B cell (primary cell): ENCODE results near the gene SOHLH1. TPM values are rescaled to one million over a fixed set of nuclear protein-coding genes. Genes with fewer than 3 reads are reported as not detected.

ENCODE experiments used
- ATAC-seq: fragments of 200-7000 bp; cut with Tn5 transposase; one replicate; pipeline ENCODE4 v1.10.0; 2021; ENCODE audit warnings: low read depth, mild to moderate bottlenecking, moderate number of reproducible peaks, moderate library complexity
- CTCF ChIA-PET: fragments of 350-600 bp; sonication (Branson Sonifier 250); formaldehyde crosslinking; loops from one replicate; lab custom pipeline; 2021; ENCODE audit warnings: antibody characterized with exemption, inconsistent platforms; lab: Charles Lee
- POLR2A ChIA-PET: fragments of 350-600 bp; sonication (Branson Sonifier 250); formaldehyde crosslinking; loops from one replicate; lab custom pipeline; 2021; ENCODE audit warnings: antibody characterized with exemption; lab: Charles Lee
- DNase-seq: peaks from one replicate; pipeline ENCODE4 v3.0.0; 2013
- H2AFZ ChIP-seq: 2 replicates; pipeline ENCODE4 v1.6.1; 2012; ENCODE audit warnings: mild to moderate bottlenecking, low read depth, low read length; ENCODE audit not compliant: insufficient read depth, poor library complexity, severe bottlenecking
- H3K27ac ChIP-seq, 2 donors: 1 replicate in 1 of 2; 2 replicates in 1 of 2; pipeline ENCODE4 v1.5.1; 2012 to 2013; ENCODE audit warnings: low read length in 2 of 2, mild to moderate bottlenecking in 2 of 2, moderate library complexity in 1 of 2
- H3K27me3 ChIP-seq, 4 experiments: fragments of 200-600 bp in 1 of 4; sonication (generic) in 1 of 4; replicated peaks in 1 of 4; 1 replicate in 2 of 4; 2 replicates in 2 of 4; pipeline versions ENCODE4 v1.6.1 to v1.7.0; 2013 to 2016; ENCODE audit warnings: low read length in 3 of 4, mild to moderate bottlenecking in 2 of 4, mixed read lengths in 1 of 4, moderate library complexity in 1 of 4; ENCODE audit not compliant: insufficient read depth in 4 of 4, control insufficient read depth in 3 of 4; ENCODE audit errors: control extremely low read depth in 1 of 4
- H3K36me3 ChIP-seq, 2 experiments: replicated peaks in 1 of 2; 1 replicate in 1 of 2; 2 replicates in 1 of 2; pipeline versions ENCODE4 v1.6.1 to v1.7.1; 2013; ENCODE audit warnings: low read length in 1 of 2; ENCODE audit not compliant: insufficient read depth in 2 of 2, control insufficient read depth in 1 of 2; ENCODE audit errors: control extremely low read depth in 1 of 2, extremely low read depth in 1 of 2
- H3K4me1 ChIP-seq, 2 donors: fragments of 200-600 bp in 1 of 2; sonication (generic) in 1 of 2; 1 replicate in 1 of 2; 2 replicates in 1 of 2; pipeline versions ENCODE4 v1.5.1 to v1.6.1; 2013 to 2017; ENCODE audit warnings: low read length in 2 of 2; ENCODE audit not compliant: control insufficient read depth in 2 of 2, insufficient read depth in 2 of 2
- H3K4me2 ChIP-seq: replicated peaks from 2 replicates; pipeline ENCODE3; 2012; ENCODE audit warnings: mild to moderate bottlenecking, low read depth, low read length; ENCODE audit not compliant: poor library complexity, severe bottlenecking
- H3K4me3 ChIP-seq, 5 experiments: fragments of 200-600 bp in 1 of 5; sonication (generic) in 1 of 5; 1 replicate in 3 of 5; 2 replicates in 2 of 5; pipeline versions ENCODE4 v1.5.1 to v1.7.0; 2011 to 2016; ENCODE audit warnings: low read length in 4 of 5, mild to moderate bottlenecking in 4 of 5, low read depth in 2 of 5, control low read depth in 1 of 5, moderate library complexity in 1 of 5; ENCODE audit not compliant: insufficient read depth in 1 of 5; ENCODE audit errors: control extremely low read depth in 1 of 5, extremely low read depth in 1 of 5
- H3K79me2 ChIP-seq: fragments of 200-600 bp; sonication (generic); one replicate; pipeline ENCODE4 v1.6.0; 2016; ENCODE audit warnings: low read length; ENCODE audit not compliant: control insufficient read depth, insufficient read depth
- H3K9ac ChIP-seq: fragments of 200-600 bp; sonication (generic); 2 replicates; pipeline ENCODE4 v1.6.1; 2017; ENCODE audit warnings: mild to moderate bottlenecking, low read length, moderate library complexity
- H3K9me3 ChIP-seq, 3 donors: one replicate each; pipeline versions ENCODE4 v1.6.1 to v1.7.1; 2013; ENCODE audit warnings: low read length in 2 of 3; ENCODE audit not compliant: control insufficient read depth in 2 of 3, insufficient read depth in 1 of 3; ENCODE audit errors: control extremely low read depth in 1 of 3
- H4K20me1 ChIP-seq: 2 replicates; pipeline ENCODE4 v1.6.0; 2012; ENCODE audit warnings: mild to moderate bottlenecking, low read length; ENCODE audit not compliant: insufficient read depth, control insufficient read depth, poor library complexity, severe bottlenecking
- H3K27ac Mint-ChIP-seq: one replicate; pipeline ENCODE4 v1.8.0; 2021; ENCODE audit warnings: mixed read lengths
- H3K27me3 Mint-ChIP-seq: one replicate; pipeline ENCODE4 v1.8.0; 2021; ENCODE audit warnings: mixed read lengths
- H3K4me1 Mint-ChIP-seq: one replicate; pipeline ENCODE4 v1.8.0; 2021; ENCODE audit warnings: mixed read lengths
- H3K4me3 Mint-ChIP-seq: one replicate; pipeline ENCODE4 v1.8.0; 2021; ENCODE audit warnings: mixed read lengths
- H3K9me3 Mint-ChIP-seq: one replicate; pipeline ENCODE4 v1.8.0; 2022; ENCODE audit warnings: mixed read lengths; ENCODE audit not compliant: insufficient read depth
- EZH2 ChIP-seq: IDR thresholded peaks from 2 replicates; pipeline ENCODE4 v1.6.1; 2012; ENCODE audit warnings: borderline replicate concordance, low read depth, mild to moderate bottlenecking, moderate library complexity, low read length; ENCODE audit not compliant: insufficient read depth, poor library complexity, severe bottlenecking
- WGBS: methylation state at CpG from one replicate; pipeline ENCODE4 v1.1.5; 2013; ENCODE audit warnings: missing lambda C conversion rate; ENCODE audit not compliant: insufficient coverage; 5-methylcytosine and 5-hydroxymethylcytosine counted together
- intact Hi-C: fragments of 100-400 bp; cut with micrococcal nuclease; formaldehyde crosslinking; loops from one replicate; pipeline ENCODE4 v1.10.0; 2022
- polyA plus RNA-seq: library from polyadenylated mRNA; depleted of rRNA; stranded (reverse); fragments of >200 nt; gene quantifications from 2 replicates; pipeline ENCODE4 v1.2.3, GENCODE V29; 2012
- total RNA-seq, 2 donors: library from RNA; stranded (reverse); fragments of 120-200 nt in 1 of 2; gene quantifications; 1 replicate in 1 of 2; 2 replicates in 1 of 2; pipeline versions ENCODE4 v1.2.3 to v1.2.4, GENCODE V29; 2013 to 2022
- TF ChIP-seq, protein P1 (sequence below): fragments of 200-600 bp; IDR thresholded peaks from one replicate; pipeline ENCODE4 v1.8.0; 2022; ENCODE audit warnings: antibody characterized with exemption, mild to moderate bottlenecking

The SOHLH1 gene
- total and polyA plus RNA-seq, 2 donors (not counting 1 experiment from before 2014, with no cell fraction given): not detected

DNA sequence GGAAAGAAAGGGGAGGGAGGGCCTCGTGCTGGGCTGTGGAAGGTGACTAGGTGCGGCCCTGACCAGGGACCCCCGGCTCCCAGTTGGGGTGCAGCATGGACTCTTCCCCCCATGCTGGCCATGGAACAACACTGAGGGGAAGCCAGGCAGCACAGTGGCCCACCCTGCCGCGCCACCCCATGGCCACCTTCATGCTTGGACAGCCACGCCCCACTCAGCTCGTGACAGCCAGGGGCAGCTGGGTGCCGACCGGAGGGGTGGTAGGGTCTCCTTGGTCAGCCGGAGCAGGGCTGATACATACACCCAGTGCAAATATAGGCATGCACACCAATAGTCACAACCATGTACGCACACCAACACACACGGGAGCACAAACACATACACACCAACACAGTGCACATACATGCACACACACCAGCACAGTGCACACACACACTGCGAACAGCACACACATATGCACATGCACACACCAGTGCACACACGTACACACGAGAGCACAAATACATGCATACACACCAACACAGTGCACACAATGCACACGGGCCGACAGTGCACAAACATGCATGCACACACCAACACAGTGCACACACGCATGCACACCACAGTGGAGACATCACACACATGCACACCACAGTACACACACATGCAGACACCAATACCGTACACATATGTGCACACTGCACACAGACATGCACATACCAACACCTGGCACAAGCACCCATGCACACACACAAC, 8.3 kb downstream of the SOHLH1 start:
- H3K9ac ChIP-seq: no peak overlapping the region
- intact Hi-C loops: no loop called here
- H3K27me3 Mint-ChIP-seq: peaks cover 3% of the 10 kb centered on the region
- H3K27ac ChIP-seq: no peak overlapping the region
- H3K9me3 Mint-ChIP-seq: no peaks in the 10 kb centered on the region
- no peak overlapping the region for H3K4me2 ChIP-seq
- ChIA-PET CTCF (no interaction called here), POLR2A (no interaction called here)
- ATAC-seq (no peak), DNase-seq (no peak)
- TF ChIP-seq EZH2: no peak
- TF ChIP-seq, protein P1, sequence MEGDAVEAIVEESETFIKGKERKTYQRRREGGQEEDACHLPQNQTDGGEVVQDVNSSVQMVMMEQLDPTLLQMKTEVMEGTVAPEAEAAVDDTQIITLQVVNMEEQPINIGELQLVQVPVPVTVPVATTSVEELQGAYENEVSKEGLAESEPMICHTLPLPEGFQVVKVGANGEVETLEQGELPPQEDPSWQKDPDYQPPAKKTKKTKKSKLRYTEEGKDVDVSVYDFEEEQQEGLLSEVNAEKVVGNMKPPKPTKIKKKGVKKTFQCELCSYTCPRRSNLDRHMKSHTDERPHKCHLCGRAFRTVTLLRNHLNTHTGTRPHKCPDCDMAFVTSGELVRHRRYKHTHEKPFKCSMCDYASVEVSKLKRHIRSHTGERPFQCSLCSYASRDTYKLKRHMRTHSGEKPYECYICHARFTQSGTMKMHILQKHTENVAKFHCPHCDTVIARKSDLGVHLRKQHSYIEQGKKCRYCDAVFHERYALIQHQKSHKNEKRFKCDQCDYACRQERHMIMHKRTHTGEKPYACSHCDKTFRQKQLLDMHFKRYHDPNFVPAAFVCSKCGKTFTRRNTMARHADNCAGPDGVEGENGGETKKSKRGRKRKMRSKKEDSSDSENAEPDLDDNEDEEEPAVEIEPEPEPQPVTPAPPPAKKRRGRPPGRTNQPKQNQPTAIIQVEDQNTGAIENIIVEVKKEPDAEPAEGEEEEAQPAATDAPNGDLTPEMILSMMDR: no peak
- WGBS: 97% methylated on average over 17 of the region's 19 CpGs
- no peak overlapping the region for H3K4me3 Mint-ChIP-seq
- H3K4me1 Mint-ChIP-seq: no peaks in the 10 kb centered on the region
- H3K79me2 ChIP-seq: no peaks in the 10 kb centered on the region
- H3K4me1 ChIP-seq: no peaks in the 10 kb centered on the region
- no peaks in the 10 kb centered on the region for H3K27me3 ChIP-seq
- H3K36me3 ChIP-seq: no peaks in the 10 kb centered on the region
- H2AFZ ChIP-seq: no peak overlapping the region
- H4K20me1 ChIP-seq: no peaks in the 10 kb centered on the region
- no peak overlapping the region for H3K27ac Mint-ChIP-seq
- peaks cover 0 to 7% (median 0%) of the 10 kb centered on the region in 3 donors for H3K9me3 ChIP-seq
- H3K4me3 ChIP-seq: no peak overlapping the region

DNA sequence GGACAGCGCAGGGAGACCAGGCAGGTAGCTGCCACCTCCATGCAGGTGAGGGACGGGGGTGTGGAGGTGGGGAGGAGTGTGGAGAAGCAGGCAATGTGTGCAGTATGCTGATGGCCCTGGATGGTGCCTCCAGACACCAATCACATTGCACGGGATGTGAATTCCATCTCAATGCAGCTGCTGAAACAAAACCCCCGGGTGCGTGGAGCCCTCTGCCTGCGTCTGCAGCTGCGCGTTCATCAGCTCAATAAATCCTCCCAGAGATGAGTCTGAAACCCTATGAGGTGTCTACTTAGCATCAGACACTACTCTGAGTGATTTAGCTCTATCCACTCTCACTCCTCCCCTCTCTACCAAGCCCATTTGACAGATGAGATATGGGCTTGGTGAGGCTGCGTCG, 10.3 kb downstream of the SOHLH1 start:
- Mint-ChIP-seq H3K4me1 (no peaks in the 10 kb centered on the region), H3K27ac (no peak overlapping the region), H3K9me3 (no peaks in the 10 kb centered on the region), H3K27me3 (peaks cover 3% of the 10 kb centered on the region), H3K4me3 (no peak overlapping the region)
- no peaks in the 10 kb centered on the region for H3K79me2 ChIP-seq
- intact Hi-C loops: no loop called here
- H3K4me2 ChIP-seq: no peak overlapping the region
- 86% methylated on average over 9 of the region's 10 CpGs for WGBS
- CTCF ChIA-PET: no interaction called here
- no peak overlapping the region for H3K9ac ChIP-seq
- no peak overlapping the region for H2AFZ ChIP-seq
- POLR2A ChIA-PET: no interaction called here
- H3K9me3 ChIP-seq: peaks cover 0 to 7% (median 0%) of the 10 kb centered on the region in 3 donors
- no peaks in the 10 kb centered on the region for H3K27me3 ChIP-seq
- TF ChIP-seq, protein P1: no peak
- TF ChIP-seq EZH2: no peak
- no peak overlapping the region for H3K27ac ChIP-seq
- H3K4me1 ChIP-seq: no peaks in the 10 kb centered on the region
- DNase-seq: no peak
- H3K36me3 ChIP-seq: no peaks in the 10 kb centered on the region
- H4K20me1 ChIP-seq: no peaks in the 10 kb centered on the region
- no peak overlapping the region for H3K4me3 ChIP-seq
- ATAC-seq: no peak
